HEK293T (cell line): ENCODE data around the gene LRP5.

Source experiments
- ARNT ChIP-seq: fragments of 450-650 bp; IDR thresholded peaks from 2 replicates; pipeline ENCODE4 v1.6.1; 2017; ENCODE audit warnings: mild to moderate bottlenecking
- CTBP1 ChIP-seq: fragments of 450-650 bp; IDR thresholded peaks from 2 replicates; pipeline ENCODE4 v1.6.1; 2016; ENCODE audit warnings: borderline replicate concordance
- ELF4 ChIP-seq: fragments of 450-650 bp; IDR thresholded peaks from 2 replicates; pipeline ENCODE4 v1.6.1; 2017; ENCODE audit warnings: antibody characterized with exemption
- FOXA1 ChIP-seq: fragments of 450-650 bp; IDR thresholded peaks from 2 replicates; pipeline ENCODE4 v1.6.1; 2016; ENCODE audit warnings: mild to moderate bottlenecking
- FOXK2 ChIP-seq: fragments of 450-650 bp; IDR thresholded peaks from 2 replicates; pipeline ENCODE4 v1.6.1; 2016; ENCODE audit warnings: mild to moderate bottlenecking
- FOXM1 ChIP-seq: fragments of 450-650 bp; IDR thresholded peaks from 2 replicates; pipeline ENCODE4 v1.6.1; 2017; ENCODE audit warnings: mild to moderate bottlenecking, borderline replicate concordance
- SP1 ChIP-seq: fragments of 450-650 bp; IDR thresholded peaks from 2 replicates; pipeline ENCODE4 v1.6.1; 2017

GRCh38 chr11:68420171-68420570, 107.8 kb downstream of the LRP5 start:
- TF ChIP-seq FOXA1 (no peak), ARNT (no peak), FOXM1 (no peak), ELF4 (no peak), FOXK2 (no peak), CTBP1 (no peak), SP1 (no peak)
